HepG2 (cell line): ENCODE data around the gene SEMA7A. TPM values are rescaled to one million over a fixed set of nuclear protein-coding genes. Genes with fewer than 3 reads are reported as not detected.
A peak's percentile ranks its signal among the peaks of the same experiment; 100 is the strongest.

Source experiments
- ATF7 ChIP-seq, 2 experiments: fragments of 450-650 bp in 1 of 2; sonication (generic) in 1 of 2; formaldehyde crosslinking in 1 of 2; IDR thresholded peaks; 2 replicates each; pipeline versions ENCODE4 v1.4.0 to v1.6.1; 2016 to 2020; ENCODE audit warnings: antibody characterized with exemption in 1 of 2, mild to moderate bottlenecking in 1 of 2, missing genetic modification reagents in 1 of 2
- CEBPG ChIP-seq: IDR thresholded peaks from 2 replicates; pipeline ENCODE4 v1.6.1; 2016
- HMGXB4 ChIP-seq, 2 experiments: sonication (generic) in 1 of 2; formaldehyde crosslinking in 1 of 2; IDR thresholded peaks; 2 replicates each; pipeline versions ENCODE4 v1.4.0 to v1.6.1; 2018 to 2020; ENCODE audit warnings: missing genetic modification reagents in 2 of 2, borderline replicate concordance in 1 of 2, low read depth in 1 of 2, mild to moderate bottlenecking in 1 of 2, missing biosample characterization in 1 of 2
- KMT2B ChIP-seq: IDR thresholded peaks from 2 replicates; pipeline ENCODE4 v1.6.1; 2016; ENCODE audit warnings: missing genetic modification reagents, missing compliant biosample characterization
- MYNN ChIP-seq: sonication (generic); formaldehyde crosslinking; IDR thresholded peaks from 2 replicates; pipeline ENCODE4 v1.4.0; 2020; ENCODE audit warnings: mild to moderate bottlenecking, low read depth, missing genetic modification reagents
- RARG ChIP-seq: sonication (generic); formaldehyde crosslinking; IDR thresholded peaks from 2 replicates; pipeline ENCODE4 v1.4.0; 2020; ENCODE audit warnings: low read depth, mild to moderate bottlenecking, missing genetic modification reagents
- RCOR2 ChIP-seq: IDR thresholded peaks from 2 replicates; pipeline ENCODE4 v1.6.1; 2016; ENCODE audit warnings: missing biosample characterization, missing genetic modification reagents
- SP5 ChIP-seq: IDR thresholded peaks from 2 replicates; pipeline ENCODE4 v1.6.1; 2016; ENCODE audit warnings: low read depth, borderline replicate concordance
- TEAD2 ChIP-seq: sonication (generic); formaldehyde crosslinking; IDR thresholded peaks from 2 replicates; pipeline ENCODE4 v1.9.0; 2021; ENCODE audit warnings: missing genetic modification reagents
- TRAFD1 ChIP-seq: sonication (generic); formaldehyde crosslinking; IDR thresholded peaks from 2 replicates; pipeline ENCODE4 v1.5.1; 2020; ENCODE audit warnings: missing genetic modification reagents, mild to moderate bottlenecking, borderline replicate concordance
- ZIK1 ChIP-seq: sonication (generic); formaldehyde crosslinking; IDR thresholded peaks from 2 replicates; pipeline ENCODE4 v1.5.0; 2020; ENCODE audit warnings: mild to moderate bottlenecking, low read depth, missing genetic modification reagents, borderline replicate concordance
- ZMYM4 ChIP-seq: sonication (generic); formaldehyde crosslinking; IDR thresholded peaks from 2 replicates; pipeline ENCODE4 v1.8.1; 2023; ENCODE audit warnings: mild to moderate bottlenecking, missing genetic modification reagents
- ZNF296 ChIP-seq: sonication (generic); formaldehyde crosslinking; conservative IDR thresholded peaks from 2 replicates; pipeline ENCODE4 v1.5.0; 2020; ENCODE audit warnings: mild to moderate bottlenecking, missing genetic modification reagents
- ZNF512B ChIP-seq: sonication (generic); formaldehyde crosslinking; IDR thresholded peaks from 2 replicates; pipeline ENCODE4 v1.5.1; 2020; ENCODE audit warnings: missing genetic modification reagents, mild to moderate bottlenecking, borderline replicate concordance
- ZNF574 ChIP-seq: sonication (generic); formaldehyde crosslinking; IDR thresholded peaks from 2 replicates; pipeline ENCODE4 v1.4.0; 2020; ENCODE audit warnings: missing genetic modification reagents
- ZNF660 ChIP-seq: sonication (generic); formaldehyde crosslinking; IDR thresholded peaks from 2 replicates; pipeline ENCODE4 v1.5.1; 2020; ENCODE audit warnings: mild to moderate bottlenecking, low read depth, missing genetic modification reagents, borderline replicate concordance
- polyA plus RNA-seq, 8 experiments: library from polyadenylated mRNA; depleted of rRNA in 3 of 8; stranded (reverse) in 7 of 8; unstranded in 1 of 8; fragments of >200 nt; fragmentation: Illumina TruSeq in 4 of 8; extraction: Trizol in 4 of 8; gene quantifications; 2 replicates each; pipeline versions ENCODE4 v1.2.1 to v1.2.3, GENCODE V29; 2011 to 2016; ENCODE audit warnings: low read depth in 4 of 8, missing spikeins in 1 of 8, mixed read lengths in 1 of 8; ENCODE audit not compliant: insufficient read depth in 1 of 8
- total RNA-seq, 5 experiments: library from RNA; depleted of rRNA; stranded (reverse); fragments of >200 nt; fragmentation: Illumina TruSeq; extraction: Trizol; gene quantifications; 2 replicates each; pipeline ENCODE4 v1.2.3, GENCODE V29; 2016; ENCODE audit warnings: low read depth in 1 of 5

The SEMA7A gene
- total and polyA plus RNA-seq, 2 of the 13 experiments (the other 11 are each of a cell fraction or from before 2014, with no cell fraction given) = 9.0 to 15.8 TPM

- TF ChIP-seq MYNN (CRISPR knock-in tag) (no peak), CEBPG (peak; percentile 63), ZNF512B (no peak), RCOR2 (CRISPR knock-in tag) (peak; percentile 43; the same call in 1 of the 2 replicates), ZNF296 (CRISPR knock-in tag) (no peak), ZNF574 (CRISPR knock-in tag) (no peak), ZIK1 (CRISPR knock-in tag) (no peak), ZMYM4 (CRISPR knock-in tag) (0 out of 2 replicates have a peak, but pooled peaks have one; percentile 24), ATF7 (IDR thresholded peaks at IDR 0.05) (no peak), ATF7 (CRISPR knock-in tag; IDR thresholded peaks at IDR 0.05) (no peak), TEAD2 (CRISPR knock-in tag) (no peak), SP5 (CRISPR knock-in tag) (0 out of 2 replicates have a peak, but pooled peaks have one; percentile 29), RARG (CRISPR knock-in tag) (no peak), HMGXB4 (CRISPR knock-in tag; IDR thresholded peaks at IDR 0.05; ENCODE audit: borderline replicate concordance in 1 of 2, low read depth in 1 of 2) (no peak), TRAFD1 (CRISPR knock-in tag) (no peak), ZNF660 (no peak), KMT2B (CRISPR knock-in tag) (no peak)
These were observed 5.9 kb downstream of the SEMA7A start (continued) for GRCh38 chr15:74427607-74428441.
